H1 (cell line): Measurements from ENCODE around the gene DUXB. TPM values are rescaled to one million over a fixed set of nuclear protein-coding genes. Genes with fewer than 3 reads are reported as not detected.

ENCODE experiments used
- CTCF ChIA-PET: fragments of 300-600 bp; sonication (Branson Sonifier 250); formaldehyde crosslinking; loops from one replicate; lab custom pipeline; 2021; ENCODE audit not compliant: partially characterized antibody; lab: Charles Lee
- POLR2A ChIA-PET: fragments of 300-600 bp; sonication (Branson Sonifier 250); formaldehyde crosslinking; loops from one replicate; lab custom pipeline; 2021; ENCODE audit warnings: inconsistent platforms; ENCODE audit not compliant: partially characterized antibody; lab: Charles Lee
- DNase-seq, 2 experiments: peaks; one replicate each; pipeline versions ENCODE4 v3.0.0 to v3.0.0-alpha.2; 2010 to 2022; ENCODE audit warnings: low spot score in 2 of 2, low read depth in 1 of 2, mixed read lengths in 1 of 2
- FAIRE-seq: peaks from 2 replicates; lab custom pipeline; 2011; peaks lifted over from hg19 to GRCh38; lab: Jason Lieb, UNC
- H2AFZ ChIP-seq: 2 replicates; pipeline ENCODE4 v1.8.1; 2012; ENCODE audit warnings: low read length, inconsistent platforms
- H2AK5ac ChIP-seq: 2 replicates; pipeline ENCODE4 v1.6.1; 2013; ENCODE audit warnings: low read depth, low read length
- H2BK120ac ChIP-seq: replicated peaks from 2 replicates; pipeline ENCODE3; 2013; ENCODE audit warnings: low read depth, low read length, inconsistent platforms
- H2BK12ac ChIP-seq: 2 replicates; pipeline ENCODE4 v1.6.1; 2013; ENCODE audit warnings: low read depth, low read length
- H2BK15ac ChIP-seq: 2 replicates; pipeline ENCODE4 v1.6.1; 2013; ENCODE audit warnings: low read length
- H2BK20ac ChIP-seq: 2 replicates; pipeline ENCODE4 v1.6.1; 2013; ENCODE audit warnings: low read length
- H2BK5ac ChIP-seq: 2 replicates; pipeline ENCODE4 v1.6.1; 2013; ENCODE audit warnings: low read depth, low read length
- H3K14ac ChIP-seq: 2 replicates; pipeline ENCODE4 v1.6.1; 2013; ENCODE audit warnings: inconsistent platforms; ENCODE audit not compliant: insufficient read length
- H3K18ac ChIP-seq: 2 replicates; pipeline ENCODE4 v1.6.1; 2013; ENCODE audit warnings: low read length; ENCODE audit errors: extremely low read depth
- H3K23ac ChIP-seq: 2 replicates; pipeline ENCODE4 v1.6.1; 2013; ENCODE audit warnings: inconsistent platforms; ENCODE audit not compliant: insufficient read length
- H3K23me2 ChIP-seq: 2 replicates; pipeline ENCODE4 v1.6.1; 2013; ENCODE audit warnings: low read depth, low read length
- H3K27ac ChIP-seq: 2 replicates; pipeline ENCODE4 v1.6.1; 2011; ENCODE audit warnings: low read depth, low read length, inconsistent platforms
- H3K27me3 ChIP-seq, 4 experiments: replicated peaks in 1 of 4; 1 replicate in 1 of 4; 2 replicates in 3 of 4; pipeline versions ENCODE4 v1.6.1 to v1.8.1; 2011 to 2013; ENCODE audit warnings: low read length in 3 of 4, mild to moderate bottlenecking in 3 of 4, inconsistent platforms in 2 of 4, mixed read lengths in 2 of 4, moderate library complexity in 1 of 4; ENCODE audit not compliant: control insufficient read depth in 3 of 4, insufficient read depth in 3 of 4; ENCODE audit errors: extremely low read depth in 1 of 4
- H3K36me3 ChIP-seq, 4 experiments: 2 replicates each; pipeline versions ENCODE4 v1.6.1 to v1.8.1; 2011 to 2013; ENCODE audit warnings: mild to moderate bottlenecking in 4 of 4, low read length in 3 of 4, moderate library complexity in 2 of 4, control low read depth in 1 of 4, inconsistent platforms in 1 of 4; ENCODE audit not compliant: insufficient read depth in 4 of 4, control insufficient read depth in 2 of 4
- H3K4ac ChIP-seq: replicated peaks from 2 replicates; pipeline ENCODE3; 2013; ENCODE audit warnings: low read length, low read depth, mixed read lengths, inconsistent platforms; ENCODE audit not compliant: insufficient read length
- H3K4me1 ChIP-seq, 4 experiments: replicated peaks in 1 of 4; 1 replicate in 1 of 4; 2 replicates in 3 of 4; pipeline versions ENCODE4 v1.6.1 to v1.8.1; 2011 to 2013; ENCODE audit warnings: low read length in 3 of 4, inconsistent platforms in 2 of 4, mixed read lengths in 1 of 4; ENCODE audit not compliant: insufficient read depth in 4 of 4, control insufficient read depth in 3 of 4
- H3K4me2 ChIP-seq, 2 experiments: 2 replicates each; pipeline versions ENCODE4 v1.6.1 to v1.8.1; 2011 to 2013; ENCODE audit warnings: low read depth in 2 of 2, low read length in 2 of 2, control low read depth in 1 of 2, inconsistent platforms in 1 of 2, mild to moderate bottlenecking in 1 of 2; ENCODE audit not compliant: insufficient read depth in 1 of 2
- H3K4me3 ChIP-seq, 4 experiments: fragments of 200-600, 300-600 bp in 1 of 4; sonication (generic), shearing (Covaris generic), sonication (Bioruptor Twin) in 1 of 4; 2 replicates each; pipeline versions ENCODE4 v1.5.1 to v1.8.1; 2011 to 2016; ENCODE audit warnings: low read length in 4 of 4, low read depth in 3 of 4, control low read depth in 2 of 4, inconsistent platforms in 2 of 4, mild to moderate bottlenecking in 2 of 4, mixed read lengths in 1 of 4, moderate library complexity in 1 of 4; ENCODE audit not compliant: insufficient read depth in 2 of 4; ENCODE audit errors: extremely low read depth in 1 of 4
- H3K56ac ChIP-seq: replicated peaks from 2 replicates; pipeline ENCODE3; 2013; ENCODE audit warnings: low read depth, mild to moderate bottlenecking, mixed read lengths, low read length, inconsistent platforms; ENCODE audit not compliant: insufficient read length
- H3K79me1 ChIP-seq: 2 replicates; pipeline ENCODE4 v1.6.1; 2013; ENCODE audit warnings: low read depth, low read length, control low read depth
- H3K79me2 ChIP-seq, 2 experiments: 2 replicates each; pipeline versions ENCODE4 v1.6.1 to v1.8.1; 2012 to 2013; ENCODE audit warnings: low read length in 2 of 2, mild to moderate bottlenecking in 2 of 2, inconsistent platforms in 1 of 2; ENCODE audit not compliant: insufficient read depth in 2 of 2, control insufficient read depth in 1 of 2
- H3K9ac ChIP-seq, 4 experiments: replicated peaks in 1 of 4; 1 replicate in 1 of 4; 2 replicates in 3 of 4; pipeline versions ENCODE4 v1.6.1 to v1.8.1; 2011 to 2013; ENCODE audit warnings: low read depth in 3 of 4, low read length in 3 of 4, control low read depth in 2 of 4, mild to moderate bottlenecking in 2 of 4, moderate library complexity in 2 of 4, inconsistent platforms in 1 of 4; ENCODE audit errors: extremely low read depth in 1 of 4
- H3K9me3 ChIP-seq, 2 experiments: 2 replicates each; pipeline versions ENCODE4 v1.6.1 to v1.8.1; 2012 to 2013; ENCODE audit warnings: mild to moderate bottlenecking in 2 of 2, moderate library complexity in 2 of 2, control low read depth in 1 of 2, inconsistent platforms in 1 of 2, low read depth in 1 of 2, low read length in 1 of 2, mixed read lengths in 1 of 2; ENCODE audit not compliant: insufficient read depth in 2 of 2
- H4K20me1 ChIP-seq, 2 experiments: replicated peaks in 1 of 2; 2 replicates each; pipeline versions ENCODE3 to v1.8.1; 2011 to 2013; ENCODE audit warnings: inconsistent platforms in 2 of 2, low read length in 2 of 2, mild to moderate bottlenecking in 1 of 2; ENCODE audit not compliant: insufficient read depth in 2 of 2, control insufficient read depth in 1 of 2
- H4K5ac ChIP-seq: 2 replicates; pipeline ENCODE4 v1.6.1; 2013; ENCODE audit warnings: low read length, low read depth, mixed read lengths, inconsistent platforms; ENCODE audit not compliant: insufficient read length
- H4K8ac ChIP-seq: 2 replicates; pipeline ENCODE4 v1.8.0; 2013; ENCODE audit warnings: mild to moderate bottlenecking, moderate library complexity, low read length, inconsistent platforms; ENCODE audit not compliant: insufficient read depth; ENCODE audit errors: extremely low read depth
- H4K91ac ChIP-seq: replicated peaks from 2 replicates; pipeline ENCODE3; 2013; ENCODE audit warnings: low read length, mixed read lengths, inconsistent platforms; ENCODE audit not compliant: insufficient read length
- CREB1 ChIP-seq: IDR thresholded peaks from 2 replicates; pipeline ENCODE4 v1.6.1; 2012; ENCODE audit warnings: inconsistent platforms
- FOSL1 ChIP-seq: IDR thresholded peaks from 2 replicates; pipeline ENCODE4 v1.6.1; 2011; ENCODE audit warnings: mild to moderate bottlenecking, low read depth, low read length, moderate library complexity; ENCODE audit not compliant: insufficient read depth
- JUND ChIP-seq: IDR thresholded peaks from 2 replicates; pipeline ENCODE4 v1.6.1; 2011; ENCODE audit warnings: mild to moderate bottlenecking, improper control_type of control experiment, low read length
- SP2 ChIP-seq: IDR thresholded peaks from 2 replicates; pipeline ENCODE4 v1.6.1; 2012; ENCODE audit warnings: mild to moderate bottlenecking, low read length, inconsistent platforms
- WGBS, 2 experiments: shearing (Covaris generic) in 1 of 2; methylation state at CpG; one replicate each; pipeline versions ENCODE4 v1.1.6 to v1.1.7; 2013 to 2015; ENCODE audit warnings: low lambda C conversion rate in 2 of 2, mixed read lengths in 2 of 2, inconsistent platforms in 1 of 2, low coverage in 1 of 2, missing lambda C conversion rate in 1 of 2; ENCODE audit not compliant: insufficient replicate concordance in 2 of 2, insufficient coverage in 1 of 2, insufficient read length in 1 of 2; ENCODE audit errors: extremely low coverage in 1 of 2, missing lambda C conversion rate in 1 of 2; 5-methylcytosine and 5-hydroxymethylcytosine counted together
- long read RNA-seq, 2 experiments: library from RNA in 1 of 2; library from capped mRNA in 1 of 2; stranded (forward); transcript quantifications; one replicate each; pipeline ENCODE4 v2.0.0, GENCODE V29; 2021; ENCODE audit warnings: inconsistent platforms in 1 of 2
- polyA minus RNA-seq, 3 experiments: library from RNA; depleted of rRNA, polyadenylated mRNA; stranded (reverse); fragments of >200 nt; gene quantifications; 1 replicate in 2 of 3; 2 replicates in 1 of 3; pipeline ENCODE4 v1.2.3, GENCODE V29; 2011
- polyA plus RNA-seq, 7 experiments: library from polyadenylated mRNA; depleted of rRNA in 3 of 7; stranded (reverse) in 5 of 7; unstranded in 2 of 7; fragments of >200 nt in 5 of 7; fragments of 200-250 nt in 2 of 7; gene quantifications; 1 replicate in 5 of 7; 2 replicates in 1 of 7; 4 replicates in 1 of 7; pipeline versions ENCODE4 v1.2.1 to v1.2.3, GENCODE V29; 2011 to 2013; ENCODE audit warnings: missing spikeins in 2 of 7, mixed read lengths in 2 of 7
- total RNA-seq: library from RNA; stranded (reverse); fragmentation: NEBNext Ultra II Directional; extraction: Animal tissue kit (Norgen Biotek cat#: 25700); gene quantifications from 2 replicates; pipeline ENCODE4 v1.2.1, GENCODE V29; 2021
- TF ChIP-seq, protein P1 (sequence below): IDR thresholded peaks from 2 replicates; pipeline ENCODE4 v1.6.1; 2012; ENCODE audit warnings: low read length, inconsistent platforms
- TF ChIP-seq, protein P2 (sequence below), 3 experiments: IDR thresholded peaks; 1 replicate in 2 of 3; 2 replicates in 1 of 3; pipeline versions ENCODE4 v1.5.1 to v1.6.1; 2011; ENCODE audit warnings: low read length in 3 of 3, mild to moderate bottlenecking in 3 of 3, inconsistent platforms in 2 of 3, low read depth in 1 of 3, moderate library complexity in 1 of 3; ENCODE audit not compliant: insufficient read depth in 1 of 3; ENCODE audit errors: control extremely low read depth in 1 of 3

The DUXB gene, protein sequence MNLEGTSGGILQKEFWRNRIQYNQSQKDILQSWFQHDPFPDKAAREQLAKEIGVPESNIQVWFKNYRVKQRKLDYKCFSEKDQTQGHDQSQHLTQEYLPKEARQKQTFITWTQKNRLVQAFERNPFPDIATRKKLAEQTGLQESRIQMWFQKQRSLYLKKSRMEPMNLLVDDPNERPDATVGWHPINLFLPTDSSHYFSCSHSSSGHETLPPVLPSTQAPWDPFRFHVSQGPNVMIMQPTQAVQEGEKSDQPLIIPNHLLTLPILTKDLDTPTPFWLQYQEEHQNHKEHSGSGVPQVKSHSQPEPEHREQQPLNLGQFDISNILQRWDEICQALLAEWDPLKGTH
- total RNA-seq, result not detected in 2 replicates
- polyA plus RNA-seq (2011; rRNA removed), result not detected in 2 replicates
- polyA plus RNA-seq (2011; cell fraction: cytosol; rRNA removed), result not detected
- not detected for polyA plus RNA-seq (2011; cell fraction: nucleus; rRNA removed)
- not detected in 4 replicates for polyA plus RNA-seq (2012, experiment 1 of 2)
- not detected for polyA plus RNA-seq (2012, experiment 2 of 2)
- polyA plus RNA-seq (2013, experiment 1 of 2), result not detected
- not detected for polyA plus RNA-seq (2013, experiment 2 of 2)
- 0.27 TPM in 1 of 2 replicates, not detected in the other for polyA minus RNA-seq (2011; rRNA and poly(A)+ RNA removed)
- polyA minus RNA-seq (2011; cell fraction: cytosol; rRNA and poly(A)+ RNA removed), result not detected
- polyA minus RNA-seq (2011; cell fraction: nucleus; rRNA and poly(A)+ RNA removed), result not detected
- long read RNA-seq, experiment 1, result 0 reads
- long read RNA-seq, experiment 2, result 0 reads

DNA sequence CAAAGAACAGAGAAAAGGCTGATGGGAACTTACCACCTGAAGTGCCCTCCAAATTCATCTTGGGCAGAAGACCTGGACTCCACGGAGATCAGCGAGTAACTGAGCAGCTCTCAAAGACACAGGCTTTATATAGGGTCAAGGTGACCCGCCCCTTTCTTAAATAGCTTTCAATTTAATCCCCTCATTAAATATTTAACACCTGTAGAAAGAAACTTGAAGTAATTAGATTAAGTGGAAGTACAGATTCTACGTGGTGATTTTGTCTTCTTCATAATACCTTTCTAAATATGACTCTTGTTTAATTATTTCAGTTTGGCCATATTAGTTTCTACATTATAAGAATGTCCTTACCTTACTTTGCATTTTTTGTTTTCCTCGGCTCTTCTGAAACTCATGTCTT, at the start of gene DUXB:
Gene DUXB (minus strand): TSS at position 101 of the 400 bp plus-strand sequence. CDS start 43 bp downstream, at position 58.
- Histone ChIP-seq H3K79me2 (no peaks in the 10 kb centered on the region), H2AK5ac (no peak within 1 kb of the TSS), H3K9me3 (no peaks in the 10 kb centered on the region), H3K56ac (no peak within 1 kb of the TSS), H2BK20ac (no peak within 1 kb of the TSS), H2AFZ (no peak within 1 kb of the TSS), H3K18ac (no peak within 1 kb of the TSS), H3K36me3 (no peaks in the 10 kb centered on the region), H2BK15ac (no peak within 1 kb of the TSS), H4K8ac (no peak within 1 kb of the TSS), H3K4me2 (no peak within 1 kb of the TSS), H4K91ac (no peak within 1 kb of the TSS), H3K23ac (no peak within 1 kb of the TSS), H3K79me1 (no peaks in the 10 kb centered on the region), H3K14ac (no peak within 1 kb of the TSS), H4K20me1 (no peaks in the 10 kb centered on the region), H3K27ac (no peak within 1 kb of the TSS), H3K23me2 (no peaks in the 10 kb centered on the region), H3K4me1 (no peaks in the 10 kb centered on the region; a peak in 1 of 7 replicates), H3K4ac (no peak within 1 kb of the TSS), H2BK12ac (no peak within 1 kb of the TSS), H2BK5ac (no peak within 1 kb of the TSS), H4K5ac (no peak within 1 kb of the TSS), H3K9ac (no peak within 1 kb of the TSS), H2BK120ac (no peak within 1 kb of the TSS), H3K4me3 (no peak within 1 kb of the TSS), H3K27me3 (no peaks in the 10 kb centered on the region)
- CTCF ChIA-PET, result no interaction called here
- 88% methylated on average over 5 of the region's 5 CpGs; no CpG with 5 or more reads in 1 of the 2 experiments for WGBS, 2 experiments
- POLR2A ChIA-PET, result interaction anchor here (0.6 kb wide), 2 partner anchors 42 to 425 kb away, joined by 3 to 7 read pairs; no protein-coding TSS in a partner anchor
- FAIRE-seq, result no peak
- no peak for DNase-seq
- TF ChIP-seq CREB1, result no peak
- TF ChIP-seq, protein P1, sequence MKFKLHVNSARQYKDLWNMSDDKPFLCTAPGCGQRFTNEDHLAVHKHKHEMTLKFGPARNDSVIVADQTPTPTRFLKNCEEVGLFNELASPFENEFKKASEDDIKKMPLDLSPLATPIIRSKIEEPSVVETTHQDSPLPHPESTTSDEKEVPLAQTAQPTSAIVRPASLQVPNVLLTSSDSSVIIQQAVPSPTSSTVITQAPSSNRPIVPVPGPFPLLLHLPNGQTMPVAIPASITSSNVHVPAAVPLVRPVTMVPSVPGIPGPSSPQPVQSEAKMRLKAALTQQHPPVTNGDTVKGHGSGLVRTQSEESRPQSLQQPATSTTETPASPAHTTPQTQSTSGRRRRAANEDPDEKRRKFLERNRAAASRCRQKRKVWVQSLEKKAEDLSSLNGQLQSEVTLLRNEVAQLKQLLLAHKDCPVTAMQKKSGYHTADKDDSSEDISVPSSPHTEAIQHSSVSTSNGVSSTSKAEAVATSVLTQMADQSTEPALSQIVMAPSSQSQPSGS, result no peak
- TF ChIP-seq FOSL1, result no peak
- TF ChIP-seq JUND, result no peak
- TF ChIP-seq, protein P2, sequence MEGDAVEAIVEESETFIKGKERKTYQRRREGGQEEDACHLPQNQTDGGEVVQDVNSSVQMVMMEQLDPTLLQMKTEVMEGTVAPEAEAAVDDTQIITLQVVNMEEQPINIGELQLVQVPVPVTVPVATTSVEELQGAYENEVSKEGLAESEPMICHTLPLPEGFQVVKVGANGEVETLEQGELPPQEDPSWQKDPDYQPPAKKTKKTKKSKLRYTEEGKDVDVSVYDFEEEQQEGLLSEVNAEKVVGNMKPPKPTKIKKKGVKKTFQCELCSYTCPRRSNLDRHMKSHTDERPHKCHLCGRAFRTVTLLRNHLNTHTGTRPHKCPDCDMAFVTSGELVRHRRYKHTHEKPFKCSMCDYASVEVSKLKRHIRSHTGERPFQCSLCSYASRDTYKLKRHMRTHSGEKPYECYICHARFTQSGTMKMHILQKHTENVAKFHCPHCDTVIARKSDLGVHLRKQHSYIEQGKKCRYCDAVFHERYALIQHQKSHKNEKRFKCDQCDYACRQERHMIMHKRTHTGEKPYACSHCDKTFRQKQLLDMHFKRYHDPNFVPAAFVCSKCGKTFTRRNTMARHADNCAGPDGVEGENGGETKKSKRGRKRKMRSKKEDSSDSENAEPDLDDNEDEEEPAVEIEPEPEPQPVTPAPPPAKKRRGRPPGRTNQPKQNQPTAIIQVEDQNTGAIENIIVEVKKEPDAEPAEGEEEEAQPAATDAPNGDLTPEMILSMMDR (IDR thresholded peaks at IDR 0.05; ENCODE audit: control extremely low read depth in 1 of 3, insufficient read depth in 1 of 3, low read depth in 1 of 3, low read length in 3 of 3), result no peak
- no peak for TF ChIP-seq SP2
